ENCODE data around the gene SHFL. TPM values are rescaled to one million over a fixed set of nuclear protein-coding genes. Genes with fewer than 3 reads are reported as not detected.

SHFL gene
- total RNA-seq, 3 donors from 2014 or later (not counting 1 experiment from before 2014, with no cell fraction given), result 107 to 111 (median 107) TPM

DNA sequence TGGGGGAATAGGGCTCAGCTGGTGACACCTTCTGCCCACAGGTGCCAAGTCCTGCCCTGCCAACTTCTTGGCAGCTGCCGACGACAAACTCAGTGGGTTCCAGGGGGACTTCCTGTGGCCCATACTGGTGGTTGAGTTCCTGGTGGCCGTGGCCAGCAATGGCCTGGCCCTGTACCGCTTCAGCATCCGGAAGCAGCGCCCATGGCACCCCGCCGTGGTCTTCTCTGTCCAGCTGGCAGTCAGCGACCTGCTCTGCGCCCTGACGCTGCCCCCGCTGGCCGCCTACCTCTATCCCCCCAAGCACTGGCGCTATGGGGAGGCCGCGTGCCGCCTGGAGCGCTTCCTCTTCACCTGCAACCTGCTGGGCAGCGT is 27.5 kb downstream of the SHFL start:
- peaks cover 93% of the 10 kb centered on the region for H3K4me1 ChIP-seq (ENCODE audit: control insufficient read depth, insufficient read depth, low read length)
- no peaks in the 10 kb centered on the region for H3K27me3 ChIP-seq (ENCODE audit: control insufficient read depth, insufficient read depth, low read length)
- WGBS (ENCODE audit: insufficient coverage), result 58% methylated on average over 19 of the region's 19 CpGs
- intact Hi-C loops (cut with micrococcal nuclease), result loop anchor here (1.0 to 2.0 kb wide), 4 partner anchors 11 to 179 kb away; partner anchors contain the start of gene ANGPTL6
- Mint-ChIP-seq H3K27ac (peak overlapping the region; percentile 95 to 98), H3K4me1 (peaks cover 43 to 75% of the 10 kb centered on the region in 2 donors), H3K9me3 (no peaks in the 10 kb centered on the region), H3K36me3 (no peaks in the 10 kb centered on the region), H3K27me3 (ENCODE audit: low read depth in 2 of 2) (no peaks in the 10 kb centered on the region), H3K4me3 (peak overlapping the region; percentile 88)
- no peaks in the 10 kb centered on the region for H3K9me3 ChIP-seq (ENCODE audit: control insufficient read depth, insufficient read depth, low read length)
- H3K36me3 ChIP-seq (ENCODE audit: control insufficient read depth, insufficient read depth, low read length), result peaks cover 70% of the 10 kb centered on the region
- peak overlapping the region; percentile 93 for H3K27ac ChIP-seq (ENCODE audit: low read length)
- ATAC-seq (peak in 2 of 3 donors; percentile 1), DNase-seq (peak; percentile 40 to 51)
- no peak overlapping the region for H3K4me3 ChIP-seq (ENCODE audit: low read length)
- TF ChIP-seq, protein P1, sequence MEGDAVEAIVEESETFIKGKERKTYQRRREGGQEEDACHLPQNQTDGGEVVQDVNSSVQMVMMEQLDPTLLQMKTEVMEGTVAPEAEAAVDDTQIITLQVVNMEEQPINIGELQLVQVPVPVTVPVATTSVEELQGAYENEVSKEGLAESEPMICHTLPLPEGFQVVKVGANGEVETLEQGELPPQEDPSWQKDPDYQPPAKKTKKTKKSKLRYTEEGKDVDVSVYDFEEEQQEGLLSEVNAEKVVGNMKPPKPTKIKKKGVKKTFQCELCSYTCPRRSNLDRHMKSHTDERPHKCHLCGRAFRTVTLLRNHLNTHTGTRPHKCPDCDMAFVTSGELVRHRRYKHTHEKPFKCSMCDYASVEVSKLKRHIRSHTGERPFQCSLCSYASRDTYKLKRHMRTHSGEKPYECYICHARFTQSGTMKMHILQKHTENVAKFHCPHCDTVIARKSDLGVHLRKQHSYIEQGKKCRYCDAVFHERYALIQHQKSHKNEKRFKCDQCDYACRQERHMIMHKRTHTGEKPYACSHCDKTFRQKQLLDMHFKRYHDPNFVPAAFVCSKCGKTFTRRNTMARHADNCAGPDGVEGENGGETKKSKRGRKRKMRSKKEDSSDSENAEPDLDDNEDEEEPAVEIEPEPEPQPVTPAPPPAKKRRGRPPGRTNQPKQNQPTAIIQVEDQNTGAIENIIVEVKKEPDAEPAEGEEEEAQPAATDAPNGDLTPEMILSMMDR (IDR thresholded peaks at IDR 0.05), result no peak

DNA sequence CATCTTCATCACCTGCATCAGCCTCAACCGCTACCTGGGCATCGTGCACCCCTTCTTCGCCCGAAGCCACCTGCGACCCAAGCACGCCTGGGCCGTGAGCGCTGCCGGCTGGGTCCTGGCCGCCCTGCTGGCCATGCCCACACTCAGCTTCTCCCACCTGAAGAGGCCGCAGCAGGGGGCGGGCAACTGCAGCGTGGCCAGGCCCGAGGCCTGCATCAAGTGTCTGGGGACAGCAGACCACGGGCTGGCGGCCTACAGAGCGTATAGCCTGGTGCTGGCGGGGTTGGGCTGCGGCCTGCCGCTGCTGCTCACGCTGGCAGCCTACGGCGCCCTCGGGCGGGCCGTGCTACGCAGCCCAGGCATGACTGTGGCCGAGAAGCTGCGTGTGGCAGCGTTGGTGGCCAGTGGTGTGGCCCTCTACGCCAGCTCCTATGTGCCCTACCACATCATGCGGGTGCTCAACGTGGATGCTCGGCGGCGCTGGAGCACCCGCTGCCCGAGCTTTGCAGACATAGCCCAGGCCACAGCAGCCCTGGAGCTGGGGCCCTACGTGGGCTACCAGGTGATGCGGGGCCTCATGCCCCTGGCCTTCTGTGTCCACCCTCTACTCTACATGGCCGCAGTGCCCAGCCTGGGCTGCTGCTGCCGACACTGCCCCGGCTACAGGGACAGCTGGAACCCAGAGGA is 28.0 kb downstream of the SHFL start:
- Mint-ChIP-seq H3K27ac (peak overlapping the region; percentile 95 to 98), H3K4me1 (peaks cover 47 to 80% of the 10 kb centered on the region in 2 donors), H3K9me3 (no peaks in the 10 kb centered on the region), H3K36me3 (no peaks in the 10 kb centered on the region), H3K4me3 (peak overlapping the region; percentile 88), H3K27me3 (ENCODE audit: low read depth in 2 of 2) (no peaks in the 10 kb centered on the region)
- ATAC-seq, result peak in 2 of 3 donors; percentile 4 to 19
- H3K9me3 ChIP-seq (ENCODE audit: control insufficient read depth, insufficient read depth, low read length), result no peaks in the 10 kb centered on the region
- peak; percentile 39 to 43 for DNase-seq
- H3K36me3 ChIP-seq (ENCODE audit: control insufficient read depth, insufficient read depth, low read length), result peaks cover 65% of the 10 kb centered on the region
- TF ChIP-seq, protein P1 (IDR thresholded peaks at IDR 0.05), result no peak
- H3K4me1 ChIP-seq (ENCODE audit: control insufficient read depth, insufficient read depth, low read length), result peaks cover 99% of the 10 kb centered on the region
- H3K27me3 ChIP-seq (ENCODE audit: control insufficient read depth, insufficient read depth, low read length), result no peaks in the 10 kb centered on the region
- H3K27ac ChIP-seq (ENCODE audit: low read length), result peak overlapping the region; percentile 93
- H3K4me3 ChIP-seq (ENCODE audit: low read length), result no peak overlapping the region
- 85% methylated on average over 43 of the region's 43 CpGs for WGBS (ENCODE audit: insufficient coverage)
- intact Hi-C loops (cut with micrococcal nuclease), result loop anchor here (1.0 to 2.0 kb wide), 4 partner anchors 12 to 180 kb away; partner anchors contain the start of gene ANGPTL6

- Histone ChIP-seq H3K9me3 (ENCODE audit: control insufficient read depth, insufficient read depth, low read length) (no peaks in the 10 kb centered on the region), H3K36me3 (ENCODE audit: control insufficient read depth, insufficient read depth, low read length) (peaks cover 58% of the 10 kb centered on the region), H3K4me1 (ENCODE audit: control insufficient read depth, insufficient read depth, low read length) (peaks cover 96% of the 10 kb centered on the region), H3K4me3 (ENCODE audit: low read length) (no peak overlapping the region), H3K27ac (ENCODE audit: low read length) (peak overlapping the region; percentile 93), H3K27me3 (ENCODE audit: control insufficient read depth, insufficient read depth, low read length) (no peaks in the 10 kb centered on the region)
- TF ChIP-seq, protein P1 (IDR thresholded peaks at IDR 0.05), result no peak
- DNase-seq (peak; percentile 25 to 35), ATAC-seq (peak in 2 of 3 donors; percentile 6 to 10)
- no peaks in the 10 kb centered on the region for H3K27me3 Mint-ChIP-seq (ENCODE audit: low read depth in 2 of 2)
- H3K27ac Mint-ChIP-seq, result peak overlapping the region; percentile 95 to 98
- H3K4me3 Mint-ChIP-seq, result peak overlapping the region; percentile 74
- H3K9me3 Mint-ChIP-seq, result no peaks in the 10 kb centered on the region
- intact Hi-C loops (cut with micrococcal nuclease), result loop anchor here (5.0 kb wide), 1 partner anchor 137 kb away; the partner anchor contains the start of gene MRPL4
- WGBS (ENCODE audit: insufficient coverage), result 83% methylated on average over 26 of the region's 26 CpGs
- peaks cover 48 to 82% of the 10 kb centered on the region in 2 donors for H3K4me1 Mint-ChIP-seq
- H3K36me3 Mint-ChIP-seq, result no peaks in the 10 kb centered on the region
Observed at GRCh38 chr19:10114651-10115391, 28.7 kb downstream of the SHFL start.

Measured in natural killer cell (primary cell).